Vagina (tissue), 2 donors: Measurements from ENCODE around the gene AMFR.

Experiments
- POLR2A ChIP-seq, 2 donors: fragments of 450-650 bp; IDR thresholded peaks; one replicate each; pipeline ENCODE4 v1.6.1; 2017; ENCODE audit warnings: antibody characterized with exemption in 2 of 2, mild to moderate bottlenecking in 2 of 2, moderate library complexity in 2 of 2
- TF ChIP-seq, protein P1 (sequence below), 3 experiments: fragments of 450-650 bp in 2 of 3; fragments of 200-600 bp in 1 of 3; sonication (generic) in 1 of 3; IDR thresholded peaks; one replicate each; pipeline ENCODE4 v1.5.1; 2017 to 2019; ENCODE audit warnings: antibody characterized with exemption in 3 of 3, mild to moderate bottlenecking in 2 of 3, moderate library complexity in 2 of 3

DNA sequence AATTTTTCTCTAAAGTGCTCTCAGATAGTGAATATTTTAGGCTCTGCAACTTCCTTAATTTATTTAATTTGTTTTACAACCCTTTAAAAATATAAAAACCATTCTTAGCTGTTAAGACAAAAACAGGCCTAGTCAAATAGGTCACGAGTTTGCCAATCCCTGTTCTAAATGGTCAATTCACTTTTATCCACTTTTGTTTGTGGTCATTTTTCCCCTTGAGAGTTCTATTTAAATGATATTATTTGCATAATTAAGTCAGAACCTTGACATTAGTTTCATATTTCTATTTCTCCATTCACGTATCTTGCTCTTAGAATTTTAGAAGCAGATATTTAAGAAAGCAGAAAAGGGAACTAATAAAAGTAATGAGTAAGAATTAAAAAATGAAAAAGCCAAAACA, 4.0 kb downstream of the AMFR start:
- no peak for TF ChIP-seq POLR2A (IDR thresholded peaks at IDR 0.05)
- TF ChIP-seq, protein P1, sequence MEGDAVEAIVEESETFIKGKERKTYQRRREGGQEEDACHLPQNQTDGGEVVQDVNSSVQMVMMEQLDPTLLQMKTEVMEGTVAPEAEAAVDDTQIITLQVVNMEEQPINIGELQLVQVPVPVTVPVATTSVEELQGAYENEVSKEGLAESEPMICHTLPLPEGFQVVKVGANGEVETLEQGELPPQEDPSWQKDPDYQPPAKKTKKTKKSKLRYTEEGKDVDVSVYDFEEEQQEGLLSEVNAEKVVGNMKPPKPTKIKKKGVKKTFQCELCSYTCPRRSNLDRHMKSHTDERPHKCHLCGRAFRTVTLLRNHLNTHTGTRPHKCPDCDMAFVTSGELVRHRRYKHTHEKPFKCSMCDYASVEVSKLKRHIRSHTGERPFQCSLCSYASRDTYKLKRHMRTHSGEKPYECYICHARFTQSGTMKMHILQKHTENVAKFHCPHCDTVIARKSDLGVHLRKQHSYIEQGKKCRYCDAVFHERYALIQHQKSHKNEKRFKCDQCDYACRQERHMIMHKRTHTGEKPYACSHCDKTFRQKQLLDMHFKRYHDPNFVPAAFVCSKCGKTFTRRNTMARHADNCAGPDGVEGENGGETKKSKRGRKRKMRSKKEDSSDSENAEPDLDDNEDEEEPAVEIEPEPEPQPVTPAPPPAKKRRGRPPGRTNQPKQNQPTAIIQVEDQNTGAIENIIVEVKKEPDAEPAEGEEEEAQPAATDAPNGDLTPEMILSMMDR (IDR thresholded peaks at IDR 0.05) = no peak
